LoVo (cell line): Measurements from ENCODE around the gene EMP2.
"Not testable (repeated sequence)": the region's sequence is repeated elsewhere in the genome, so short reads cannot be mapped to it uniquely, and the experiment has no call there.

Experiments
- DNase-seq: peaks from one replicate; pipeline ENCODE4 v3.0.0-alpha.2; 2016; ENCODE audit warnings: low spot score

Gene EMP2

DNA sequence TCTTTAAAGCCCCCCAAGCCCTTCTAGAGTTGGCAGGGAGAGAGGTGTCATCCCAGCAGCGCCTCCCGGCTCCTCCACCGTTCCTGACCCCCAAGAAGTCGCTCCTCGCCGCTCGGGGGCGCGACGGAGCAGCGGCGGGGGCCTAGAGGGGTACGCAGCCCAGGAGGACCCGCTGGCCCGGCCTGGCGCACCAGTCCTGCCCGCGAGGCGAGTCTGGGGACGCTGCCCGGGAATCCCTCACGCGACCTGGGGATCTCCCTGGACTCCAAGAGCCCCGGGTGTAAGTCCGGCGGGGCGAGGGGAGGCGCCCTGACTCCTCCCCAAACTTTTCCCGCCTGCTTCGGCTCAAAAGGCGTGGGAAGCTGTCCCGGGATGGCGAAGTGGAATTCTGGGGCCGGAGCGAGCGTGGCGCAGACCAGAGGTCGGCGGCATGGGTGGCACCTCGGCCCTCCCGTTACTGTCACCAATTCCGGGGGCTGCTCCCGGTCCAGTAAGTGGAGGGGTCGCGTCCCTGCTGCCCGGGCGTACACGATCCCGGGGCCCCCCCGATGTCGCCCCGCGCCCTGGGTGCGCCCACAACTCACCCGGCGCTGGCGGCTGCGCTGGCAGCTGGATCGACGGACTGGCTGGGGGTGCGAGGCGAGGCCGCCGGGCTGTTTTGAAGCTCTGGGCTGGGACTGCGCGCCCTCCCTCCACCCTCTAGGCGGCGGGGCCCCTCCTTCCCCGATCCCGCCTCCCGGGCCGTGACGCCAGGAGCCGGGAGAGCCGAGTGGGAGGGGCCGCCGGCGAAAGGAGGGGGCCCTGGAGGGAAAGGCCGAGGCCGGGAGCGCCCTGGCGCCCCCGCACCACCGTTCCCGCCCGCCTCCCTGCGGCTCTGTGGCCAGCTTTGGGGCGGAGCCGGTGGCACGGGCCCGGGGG is at the start of gene EMP2:
Gene EMP2, minus strand, starts transcription at position 634 of the 918 bp plus-strand sequence. CDS start 32,981 bp downstream, outside the sequence.
- DNase-seq, result peak; percentile 69

DNA sequence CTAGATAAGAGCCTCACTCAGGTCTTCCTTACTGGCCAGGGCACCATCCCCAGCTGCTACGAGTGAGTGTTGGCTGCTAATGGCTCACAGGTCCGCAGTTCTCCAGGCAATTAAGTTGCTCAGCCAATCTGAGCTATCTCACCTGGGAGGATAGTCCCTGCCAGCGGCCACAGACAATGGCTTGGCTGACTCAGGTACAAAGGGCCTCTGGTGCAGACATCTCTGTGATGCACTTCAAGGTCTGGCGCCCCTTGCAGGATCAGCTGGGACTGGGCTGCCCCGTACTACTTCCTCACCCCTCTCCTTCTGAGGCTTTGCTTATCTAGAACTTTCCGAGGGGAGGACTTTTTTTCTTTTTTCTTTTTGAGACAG is 49.2 kb upstream of the EMP2 start:
- DNase-seq, result no peak

- no peak for DNase-seq
These were observed 45.4 kb upstream of the EMP2 start for GRCh38 chr16:10625595-10626357.

DNA sequence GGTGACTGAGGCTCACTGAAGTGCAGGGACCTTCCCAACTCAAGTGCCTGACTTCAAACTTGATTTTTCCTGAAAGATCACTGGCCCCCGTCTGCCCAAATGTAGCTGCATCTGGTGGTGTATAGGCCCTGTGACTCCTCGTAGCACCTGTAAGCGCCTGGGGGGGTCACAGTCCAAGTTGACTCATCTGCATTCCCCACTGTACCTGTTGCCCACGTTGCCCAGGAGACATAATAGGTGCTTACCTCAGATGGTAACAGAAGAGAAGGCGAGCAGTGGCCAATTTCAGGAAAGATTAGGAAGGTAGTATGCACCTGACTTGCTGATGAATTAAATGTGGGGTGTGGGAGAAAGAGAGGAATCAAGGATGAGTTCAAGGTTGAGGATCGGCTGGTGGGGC is 44.1 kb upstream of the EMP2 start:
- DNase-seq, result no peak

DNA sequence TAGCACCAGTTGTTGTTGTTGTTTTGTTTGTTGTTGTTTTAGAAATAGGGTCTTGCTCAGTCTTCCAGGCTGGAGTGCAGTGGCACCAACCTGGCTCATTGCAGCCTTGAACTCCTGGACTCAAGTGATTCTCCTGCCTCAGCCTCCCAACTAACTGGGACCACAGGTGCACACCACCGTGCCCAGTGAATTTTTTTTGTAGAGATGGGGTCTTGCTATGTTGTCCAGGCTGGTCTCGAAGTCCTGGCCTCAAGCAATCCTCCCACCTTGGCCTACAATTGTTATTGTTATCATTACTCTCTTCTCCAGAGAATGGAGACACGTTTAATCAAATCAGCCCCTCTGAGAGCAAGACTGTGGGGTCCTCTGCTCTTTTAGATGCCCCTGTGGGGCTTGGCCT is 42.7 kb upstream of the EMP2 start:
- DNase-seq, result no peak

GRCh38 chr16:10622036-10622921 is 41.9 kb upstream of the EMP2 start:
- DNase-seq, result no peak

GRCh38 chr16:10621216-10621949 is 41.0 kb upstream of the EMP2 start:
- not testable (repeated sequence) for DNase-seq

- no peak for DNase-seq
These were observed 39.7 kb upstream of the EMP2 start for GRCh38 chr16:10620120-10620519.

DNA sequence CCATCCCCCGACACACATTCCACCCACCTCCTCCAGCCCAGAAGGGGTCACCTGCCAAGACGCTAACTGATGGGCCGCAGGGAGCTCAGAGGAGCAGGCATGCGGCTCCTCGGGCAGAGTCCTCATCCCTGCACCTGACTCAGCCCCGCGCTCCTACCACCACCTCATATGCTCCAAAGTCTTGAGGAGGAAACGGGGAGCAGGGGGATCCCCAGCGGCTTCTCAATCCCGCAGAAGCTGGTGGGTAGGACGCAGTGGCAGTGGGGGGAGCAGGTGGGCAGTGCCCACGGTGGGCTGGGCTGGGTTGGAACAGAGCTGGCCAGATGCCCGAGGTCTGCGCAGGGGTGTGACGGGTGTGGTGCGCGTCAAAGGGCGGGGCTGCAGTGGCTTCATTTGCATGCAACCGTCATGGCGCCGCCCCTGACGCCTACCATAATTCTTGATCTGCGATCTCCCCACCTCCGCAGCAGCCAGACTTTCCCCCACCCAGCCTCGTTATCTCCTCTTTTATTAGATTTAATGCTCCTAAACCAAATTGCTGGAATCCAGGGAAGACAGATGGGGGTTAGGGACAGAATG is 39.0 kb upstream of the EMP2 start:
- peak; percentile 44 for DNase-seq

GRCh38 chr16:10618710-10619209 is 38.4 kb upstream of the EMP2 start:
- no peak for DNase-seq

DNA sequence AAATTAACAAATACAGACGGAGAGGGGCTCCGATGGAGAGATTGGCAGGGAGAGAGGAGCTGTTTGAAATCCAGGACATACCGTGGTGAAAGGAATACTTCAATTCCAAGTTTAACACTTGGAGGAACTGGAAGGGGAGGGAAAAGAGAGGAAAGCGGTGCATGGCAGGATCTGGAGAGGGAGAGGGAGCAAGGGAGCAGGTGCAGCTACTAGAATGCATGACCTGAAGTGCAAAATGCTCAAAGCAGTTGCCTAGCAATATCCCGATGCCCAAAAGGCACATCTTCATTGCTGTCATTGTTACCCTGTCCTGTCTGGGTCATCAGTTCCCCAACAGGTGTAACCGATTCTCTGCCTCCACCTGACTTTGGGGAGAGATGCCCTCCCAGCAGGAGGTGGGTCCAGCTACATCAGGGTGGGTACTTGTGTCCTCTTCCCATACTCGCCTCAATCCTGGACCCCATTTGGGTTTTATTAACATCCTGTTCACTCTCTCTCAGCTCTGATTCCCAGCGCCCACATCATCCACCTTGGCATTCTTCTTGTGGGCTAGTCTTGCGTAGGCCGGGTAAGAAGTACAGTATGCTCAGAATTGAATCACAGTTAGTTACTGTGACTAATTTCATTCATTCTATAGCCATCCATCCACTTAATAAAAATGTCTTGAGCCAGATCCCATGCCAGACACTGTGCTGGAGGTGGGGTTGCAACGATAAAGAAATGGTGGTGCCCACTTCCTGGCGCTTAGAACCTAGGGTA is 37.4 kb upstream of the EMP2 start:
- no peak for DNase-seq

- DNase-seq, result no peak
These were observed 36.6 kb upstream of the EMP2 start for GRCh38 chr16:10616756-10617640.

- no peak for DNase-seq
These were observed 36.0 kb upstream of the EMP2 start for GRCh38 chr16:10616419-10616755.

- no peak for DNase-seq
These were observed 34.3 kb upstream of the EMP2 start for GRCh38 chr16:10614685-10615084.

- DNase-seq, result no peak
These were observed 33.5 kb upstream of the EMP2 start for GRCh38 chr16:10613785-10614485.

- no peak for DNase-seq
These were observed 32.3 kb upstream of the EMP2 start for GRCh38 chr16:10612649-10613179.

DNA sequence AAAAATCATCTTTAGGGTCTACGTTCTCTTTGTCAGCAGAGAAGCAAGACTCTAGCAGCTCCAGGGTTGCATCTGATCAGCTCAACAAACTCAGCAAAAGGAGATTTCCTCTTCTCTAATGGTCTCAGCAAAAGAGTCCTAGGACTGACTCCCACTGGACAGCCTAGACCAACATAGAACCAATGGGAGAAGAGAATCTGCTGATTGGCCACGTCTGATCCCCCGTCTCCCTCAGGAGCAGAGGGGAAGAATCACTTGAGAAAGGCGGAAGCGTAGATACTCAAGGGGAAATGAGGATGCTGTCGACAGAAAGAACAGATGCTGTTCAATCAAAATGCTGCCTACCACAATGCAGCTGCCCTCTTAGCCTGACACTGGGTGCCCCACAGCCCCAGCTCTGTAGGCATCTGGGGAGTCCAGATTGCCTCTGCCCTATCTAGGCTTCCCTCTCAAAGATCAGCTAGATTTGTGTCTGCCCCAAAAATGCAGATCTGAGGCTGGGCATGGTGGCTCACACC is 31.5 kb upstream of the EMP2 start:
- DNase-seq, result no peak
